Amniotic stem cell (primary cell): ENCODE measurements around the gene S1PR1.
"Not testable (repeated sequence)": the region's sequence is repeated elsewhere in the genome, so short reads cannot be mapped to it uniquely, and the experiment has no call there.

Experiments
- DNase-seq: peaks from one replicate; lab custom pipeline; 2025; lab: John Stamatoyannopoulos, UW

The S1PR1 gene

DNA sequence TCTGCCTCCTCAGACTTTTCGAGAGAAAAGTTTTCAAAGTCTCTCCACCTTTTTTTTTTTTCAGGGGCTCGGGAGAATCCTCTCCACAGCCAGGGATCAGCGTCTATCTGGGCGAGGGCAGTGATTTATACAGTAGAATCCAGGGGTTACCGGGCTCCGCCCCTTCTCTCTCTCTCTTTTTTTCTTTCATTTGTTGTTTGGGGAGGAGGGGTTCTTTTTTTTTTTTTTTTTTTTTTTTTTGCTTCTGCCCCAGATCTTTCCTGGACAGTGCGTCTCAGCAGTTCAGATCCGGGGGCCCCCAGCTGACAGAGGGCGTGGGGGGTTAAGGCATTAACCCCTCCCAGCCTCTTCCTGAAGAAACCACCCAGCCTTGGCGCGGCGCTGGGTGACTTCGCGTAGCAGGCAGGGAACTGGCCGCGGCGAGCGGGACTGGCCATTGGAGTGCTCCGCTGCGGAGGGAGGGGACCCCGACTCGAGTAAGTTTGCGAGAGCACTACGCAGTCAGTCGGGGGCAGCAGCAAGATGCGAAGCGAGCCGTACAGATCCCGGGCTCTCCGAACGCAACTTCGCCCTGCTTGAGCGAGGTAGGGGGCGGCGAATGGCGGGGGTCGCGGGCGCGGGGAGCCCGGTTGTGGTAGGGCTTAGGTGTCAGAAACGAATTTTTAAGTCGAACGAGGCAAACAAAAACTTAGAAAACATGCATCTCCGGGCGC, at the start of gene S1PR1:
Gene S1PR1, plus strand, starts transcription at position 504 of the 713 bp plus-strand sequence. CDS start 1,966 bp downstream, outside the sequence.
- DNase-seq = no peak

DNA sequence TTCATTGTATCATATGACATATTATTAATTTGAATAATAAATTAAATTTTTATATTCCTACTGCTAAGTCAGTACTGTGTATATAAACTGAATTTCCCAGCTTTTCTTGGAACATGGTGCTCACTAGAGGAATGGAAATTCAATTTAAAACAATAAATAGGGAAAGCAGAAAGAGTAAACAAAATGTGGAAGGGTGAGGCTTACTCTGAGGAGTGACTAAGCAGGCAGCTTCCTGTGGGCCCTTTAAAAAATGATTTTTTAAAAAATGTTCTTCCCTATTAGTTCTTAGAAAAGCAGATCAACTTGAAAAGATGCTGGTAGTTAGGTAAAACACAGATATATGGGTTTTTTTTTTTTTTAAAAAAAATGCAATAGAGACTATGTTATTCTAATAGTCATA, 49.5 kb upstream of the S1PR1 start:
- DNase-seq = no peak

DNA sequence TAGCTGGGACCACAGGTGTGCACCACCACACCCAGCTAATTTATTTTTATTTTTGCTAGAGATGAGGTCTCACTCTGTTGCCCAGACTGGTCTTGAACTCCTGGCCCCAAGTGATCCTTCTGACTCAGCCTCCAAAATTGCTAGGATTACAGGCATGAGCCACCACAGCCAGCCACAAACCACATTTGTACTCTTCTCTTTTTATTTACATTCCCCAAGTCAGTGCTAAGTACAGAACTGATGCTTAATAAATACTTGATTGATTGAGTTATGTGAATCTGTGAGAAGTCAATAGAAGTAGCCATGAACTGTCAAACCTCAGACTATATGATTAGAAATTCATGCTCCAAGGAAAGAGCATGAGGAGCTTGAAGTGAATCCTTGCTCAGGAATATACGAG, 48.5 kb upstream of the S1PR1 start:
- no peak for DNase-seq

DNA sequence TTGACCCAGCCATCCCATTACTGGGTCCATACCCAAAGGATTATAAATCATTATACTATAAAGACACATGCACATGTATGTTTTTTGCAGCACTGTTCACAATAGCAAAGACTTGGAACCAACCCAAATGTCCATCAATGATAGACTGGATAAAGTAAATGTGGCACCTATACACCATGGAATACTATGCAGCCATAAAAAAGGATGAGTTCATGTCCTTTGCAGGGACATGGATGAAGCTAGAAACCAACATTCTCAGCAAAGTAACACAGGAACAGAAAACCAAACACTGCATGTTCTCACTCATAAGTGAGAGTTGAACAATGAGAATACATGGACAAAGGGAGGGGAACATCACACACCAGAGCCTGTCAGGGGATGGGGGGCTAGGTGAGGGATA, 47.9 kb upstream of the S1PR1 start:
- not testable (repeated sequence) for DNase-seq

DNA sequence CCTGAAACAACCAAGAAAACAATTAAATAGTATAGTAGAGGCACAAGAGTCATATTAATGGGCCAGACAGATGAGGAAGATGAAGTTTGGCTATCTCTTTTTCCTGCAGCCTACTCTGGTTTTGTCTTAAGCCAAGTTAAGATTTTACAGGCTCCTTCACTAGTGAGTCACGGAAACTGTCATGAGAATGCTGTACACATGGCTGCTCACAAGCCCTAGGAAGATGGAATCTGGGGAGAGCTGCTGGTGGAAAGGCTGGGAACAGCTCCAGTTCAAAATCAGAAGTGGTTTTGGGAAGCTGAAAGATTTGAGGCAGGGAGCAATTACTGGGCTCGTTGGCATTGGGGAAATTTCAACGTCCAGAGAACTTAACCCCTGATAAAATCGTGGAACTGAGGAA, 46.4 kb upstream of the S1PR1 start:
- DNase-seq = no peak

DNA sequence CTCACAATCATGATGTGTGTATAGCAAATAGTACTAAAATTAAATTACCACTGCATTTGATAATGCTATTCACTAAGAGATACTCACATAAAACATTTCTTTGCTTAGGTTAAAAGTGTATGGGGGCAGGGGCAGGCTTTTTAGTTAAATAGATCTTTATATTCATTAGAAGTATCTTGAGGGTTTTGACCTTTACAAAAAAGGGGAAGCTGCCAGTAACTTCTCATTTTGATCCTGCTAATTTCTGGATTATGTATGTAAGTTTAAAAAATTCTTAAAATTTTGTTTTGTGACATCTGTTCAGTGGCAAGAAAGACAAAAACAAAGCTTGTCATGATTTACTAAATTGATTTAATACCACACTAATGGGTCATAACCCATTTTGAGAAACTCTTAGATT, 45.8 kb upstream of the S1PR1 start:
- DNase-seq = no peak

DNA sequence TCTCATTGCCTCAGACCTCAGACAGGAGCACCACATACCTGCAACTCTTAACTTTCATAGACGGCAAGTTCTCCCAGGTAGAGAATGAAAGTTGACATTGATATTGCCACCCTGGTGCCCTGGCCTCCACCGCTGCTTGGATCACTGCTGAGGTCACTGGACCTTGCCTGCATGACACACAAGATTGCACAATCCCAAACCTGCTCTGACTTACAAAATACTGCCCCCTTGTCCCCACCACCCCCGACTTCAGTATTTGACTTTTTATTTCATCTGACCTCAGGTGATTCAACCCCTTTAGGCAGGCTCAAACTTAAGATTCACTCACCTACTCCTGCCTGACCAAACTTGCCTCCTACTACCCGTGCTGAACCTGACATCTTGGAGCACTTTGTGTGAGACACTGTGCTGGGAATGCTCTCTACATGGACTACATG, 43.1 kb upstream of the S1PR1 start:
- DNase-seq = no peak

DNA sequence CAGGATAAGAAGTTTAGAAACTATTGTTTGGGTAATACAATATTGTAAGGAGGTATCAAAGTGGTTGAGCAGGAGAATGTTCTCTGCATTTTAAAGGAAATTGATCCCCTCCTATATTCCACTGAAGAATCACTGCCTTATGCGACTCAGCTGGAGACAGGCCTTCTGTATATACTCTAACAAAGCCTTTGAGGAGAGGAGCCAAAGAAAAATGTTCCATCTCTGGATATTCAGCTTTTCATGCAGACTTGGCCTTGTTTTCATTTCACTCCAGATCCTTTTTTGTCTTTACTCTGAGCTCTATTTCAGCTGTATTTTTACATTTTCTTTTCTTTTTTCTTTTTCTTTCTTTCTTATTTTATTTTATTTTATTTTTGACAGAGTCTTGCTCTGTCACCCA, 42.1 kb upstream of the S1PR1 start:
- DNase-seq = no peak

DNA sequence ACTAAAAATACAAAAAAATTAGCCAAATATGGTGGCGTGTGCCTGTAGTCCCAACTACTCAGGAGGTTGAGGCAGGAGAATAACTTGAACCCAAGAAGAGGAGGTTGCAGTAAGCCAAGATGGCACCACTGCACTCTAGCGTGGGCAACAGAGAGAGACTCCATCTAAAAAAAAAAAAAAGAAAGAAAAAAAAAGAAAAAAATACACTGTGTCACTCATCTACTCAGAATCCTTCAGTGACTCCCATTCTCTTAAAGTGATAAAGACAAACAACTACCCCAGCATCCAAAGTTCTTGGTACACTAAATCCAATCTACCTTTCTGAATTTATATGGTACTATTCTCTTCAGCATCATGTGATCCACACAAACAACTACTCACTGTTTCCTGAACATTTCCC, 40.2 kb upstream of the S1PR1 start:
- no peak for DNase-seq

DNA sequence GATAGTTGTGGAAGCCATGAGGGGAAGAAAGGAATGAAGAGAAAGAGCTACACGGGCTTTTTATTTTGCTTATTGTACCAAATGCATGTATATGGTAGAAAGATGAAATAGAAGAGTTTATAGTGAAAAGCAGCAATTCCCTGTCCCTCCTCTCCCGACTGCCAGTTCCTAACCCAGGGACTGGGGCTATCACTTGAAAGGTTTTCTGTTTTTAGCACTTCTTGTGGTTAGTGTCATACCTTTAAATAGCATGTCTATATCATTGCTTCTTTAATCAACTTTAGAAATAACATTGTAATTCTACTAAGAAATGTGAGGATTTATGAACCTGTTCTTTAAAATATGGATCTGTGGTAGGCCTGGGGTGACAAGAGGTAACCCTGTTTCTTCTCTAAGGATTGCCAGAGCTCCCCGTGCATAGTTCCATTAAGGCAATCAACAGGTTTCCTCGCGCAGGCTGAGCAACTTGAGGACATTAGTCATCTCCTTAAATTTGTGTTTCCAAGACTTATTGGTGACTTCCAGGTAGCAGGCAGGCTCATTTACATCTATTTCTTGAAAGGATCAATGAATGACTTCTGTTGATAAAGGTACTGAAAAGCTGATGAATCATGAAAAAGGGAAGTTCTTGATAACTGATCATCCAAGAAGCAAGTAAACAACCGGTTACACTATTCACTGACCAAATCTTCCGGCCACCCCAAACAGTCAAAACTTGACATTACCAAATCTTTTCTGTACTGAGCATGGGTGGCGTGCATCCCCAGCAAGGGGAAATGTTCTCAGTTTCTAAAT, 37.8 kb upstream of the S1PR1 start:
- DNase-seq = no peak

DNA sequence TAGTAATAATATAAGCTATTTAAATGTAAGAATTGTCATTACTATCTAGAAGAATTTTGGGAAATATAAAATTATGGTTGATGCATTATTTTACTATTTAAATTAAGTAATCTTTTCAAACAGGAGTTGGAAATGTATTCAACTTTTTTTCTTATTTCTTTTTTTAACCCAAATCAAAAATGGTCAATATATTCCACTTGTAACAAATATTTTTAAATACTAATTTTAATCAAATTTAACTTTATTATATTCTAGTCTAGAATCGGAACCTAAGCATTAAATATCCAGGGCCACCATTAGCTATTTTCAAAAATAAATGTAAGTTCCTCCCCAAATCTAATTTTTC, 37.2 kb upstream of the S1PR1 start:
- DNase-seq = no peak

DNA sequence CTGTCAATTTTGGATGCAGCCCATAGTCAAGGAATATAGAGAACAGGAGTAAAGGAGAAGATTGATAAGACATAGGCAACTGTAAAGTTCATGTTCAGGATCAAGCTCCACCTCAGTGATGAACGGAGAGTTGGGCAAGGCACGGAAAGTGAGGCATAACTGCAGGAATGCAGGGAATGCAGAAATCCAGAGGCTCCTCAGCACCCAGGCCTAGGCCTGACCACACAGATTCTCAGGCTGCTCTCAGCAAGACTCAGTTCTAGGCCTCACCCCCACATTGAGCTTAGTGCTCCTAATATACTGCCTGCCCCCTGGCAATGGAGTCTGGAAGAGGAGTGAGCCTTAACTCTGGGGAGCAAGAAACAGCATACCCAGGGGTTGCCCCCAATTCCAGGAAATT, 36.3 kb upstream of the S1PR1 start:
- DNase-seq = peak; percentile 44

DNA sequence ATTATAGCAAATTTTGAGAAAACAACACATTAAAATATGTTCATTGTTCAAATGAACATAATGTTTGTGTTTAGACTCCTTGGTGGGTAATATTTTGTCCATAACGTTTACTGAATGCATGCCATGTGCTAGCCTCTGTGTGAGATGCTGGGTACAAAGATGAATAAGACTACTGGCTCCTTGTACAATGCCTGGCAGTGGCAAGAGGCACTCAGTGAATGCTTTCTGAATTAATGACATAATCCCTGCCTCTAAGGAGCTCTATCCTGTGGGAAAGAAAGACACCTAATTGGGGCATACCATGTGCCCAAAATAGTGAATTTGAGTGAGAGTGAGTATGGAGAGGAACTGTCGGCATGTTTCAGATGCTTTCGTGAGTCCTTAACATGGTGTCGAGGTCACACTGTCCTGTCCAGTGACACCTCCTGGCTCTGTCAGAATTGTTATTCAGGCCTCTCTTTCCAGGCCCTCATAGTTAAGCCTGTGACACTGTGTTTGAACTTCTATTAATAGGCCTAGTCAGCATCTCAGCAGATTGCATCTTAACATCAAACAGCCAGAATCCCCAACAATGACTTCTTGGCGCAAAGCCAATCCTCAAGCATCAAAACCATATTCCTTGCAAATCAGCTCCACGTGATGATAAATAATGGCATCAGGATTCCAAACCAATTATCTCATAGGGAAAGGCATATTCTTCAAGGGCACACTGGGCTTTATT, 32.8 kb upstream of the S1PR1 start:
- no peak for DNase-seq

DNA sequence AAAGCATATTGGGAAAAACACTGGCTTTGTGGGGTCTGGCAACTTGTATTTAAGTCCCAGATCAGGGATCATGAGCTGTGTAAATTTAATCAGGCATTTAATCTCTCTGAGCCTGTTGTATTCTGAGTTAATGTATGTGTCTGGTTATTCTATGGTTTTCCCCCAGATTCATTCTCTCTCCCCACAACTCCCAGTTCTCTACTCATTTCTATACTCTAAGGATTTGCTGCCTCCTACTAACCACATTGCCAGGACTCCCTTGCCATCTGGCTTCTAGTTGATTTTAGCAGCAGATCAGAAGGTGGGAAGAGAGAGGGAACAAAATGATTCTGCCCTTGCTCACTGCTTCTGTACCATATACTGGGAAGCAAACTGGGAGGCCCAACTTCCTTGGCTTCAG, 31.4 kb upstream of the S1PR1 start:
- DNase-seq = no peak

DNA sequence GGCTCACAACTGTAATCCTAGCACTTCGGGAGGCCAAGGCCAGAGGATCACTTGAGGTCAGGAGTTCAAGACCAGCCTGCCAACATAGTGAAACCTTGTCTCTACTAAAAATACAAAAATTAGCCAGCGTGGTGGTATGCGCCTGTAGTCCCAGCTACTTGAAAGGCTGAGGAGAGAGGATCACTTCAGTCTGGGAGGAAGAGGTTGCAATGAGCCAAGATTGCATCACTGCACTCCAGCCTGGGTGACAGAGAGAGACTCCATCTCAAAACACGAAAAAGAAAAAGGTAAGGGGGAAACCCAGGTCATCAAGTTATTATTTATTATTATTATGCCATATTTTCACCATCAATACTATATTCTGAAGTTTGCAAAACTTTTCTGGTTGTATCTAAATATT, 30.7 kb upstream of the S1PR1 start:
- DNase-seq = not testable (repeated sequence)

DNA sequence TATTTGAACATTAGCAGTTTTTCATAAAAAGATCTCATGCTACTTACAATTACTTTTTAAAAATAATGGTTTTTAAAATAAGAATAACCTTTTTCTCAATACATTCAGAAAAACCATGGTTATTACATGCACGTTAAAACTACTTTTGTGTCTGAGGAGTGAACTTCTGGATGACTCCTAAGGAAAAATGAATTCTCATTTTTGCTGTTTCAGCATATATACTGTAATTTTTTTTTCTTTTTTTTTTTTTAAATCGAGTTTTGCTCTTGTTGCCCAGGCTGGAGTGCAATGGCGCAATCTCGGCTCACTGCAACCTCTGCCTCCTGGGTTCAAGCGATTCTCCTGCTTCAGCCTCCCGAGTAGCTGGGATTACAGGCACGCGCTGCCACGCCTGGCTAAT, 29.5 kb upstream of the S1PR1 start:
- not testable (repeated sequence) for DNase-seq

DNA sequence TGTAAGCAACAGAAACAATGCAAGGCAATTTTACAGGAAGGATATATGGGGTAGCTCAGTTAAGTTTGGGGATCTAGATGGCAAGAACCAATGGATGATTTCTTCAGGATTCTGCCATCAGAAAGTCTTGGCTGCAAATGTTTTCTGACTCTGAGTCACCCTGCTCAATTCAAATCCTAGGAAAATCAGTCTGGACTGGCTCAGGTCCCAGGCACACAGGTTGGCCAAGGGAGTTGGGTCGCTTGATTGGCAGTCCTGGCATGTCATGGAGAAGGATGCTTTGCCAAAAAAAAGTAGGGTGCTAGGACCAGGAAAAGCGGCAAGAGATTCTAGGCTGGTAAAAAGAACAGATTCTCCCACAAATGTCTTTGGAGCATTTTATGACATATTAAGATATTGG, 28.9 kb upstream of the S1PR1 start:
- DNase-seq = no peak

DNA sequence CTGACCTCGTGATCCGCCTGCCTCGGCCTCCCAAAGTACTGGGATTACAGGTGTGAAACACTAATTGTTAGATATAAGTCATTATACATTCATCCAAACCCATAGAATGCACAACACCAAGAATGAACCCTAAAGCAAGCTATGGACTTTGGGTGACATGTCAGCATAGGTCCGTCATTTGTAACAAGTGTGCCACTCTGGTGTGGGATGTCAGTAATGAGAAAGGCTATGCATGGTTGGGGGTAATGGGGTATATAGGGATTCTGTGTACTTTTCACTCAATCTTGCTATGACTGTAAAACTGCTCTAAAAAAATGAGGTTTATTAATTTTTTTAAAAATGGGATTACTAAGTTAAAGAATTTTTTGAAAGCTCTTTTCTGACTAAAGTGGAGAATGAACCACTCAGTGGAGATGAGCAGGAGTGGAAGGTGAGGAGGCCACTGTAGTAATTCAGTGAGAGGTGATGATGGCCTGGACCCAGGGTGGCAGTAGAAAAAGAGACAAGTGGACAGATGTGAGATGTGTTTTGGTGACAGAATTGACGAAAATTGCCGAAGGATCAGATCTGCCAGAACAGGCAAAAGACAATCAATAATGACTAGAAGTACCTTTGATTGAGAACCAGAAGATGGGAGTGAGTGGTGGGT, 21.3 kb upstream of the S1PR1 start:
- no peak for DNase-seq

DNA sequence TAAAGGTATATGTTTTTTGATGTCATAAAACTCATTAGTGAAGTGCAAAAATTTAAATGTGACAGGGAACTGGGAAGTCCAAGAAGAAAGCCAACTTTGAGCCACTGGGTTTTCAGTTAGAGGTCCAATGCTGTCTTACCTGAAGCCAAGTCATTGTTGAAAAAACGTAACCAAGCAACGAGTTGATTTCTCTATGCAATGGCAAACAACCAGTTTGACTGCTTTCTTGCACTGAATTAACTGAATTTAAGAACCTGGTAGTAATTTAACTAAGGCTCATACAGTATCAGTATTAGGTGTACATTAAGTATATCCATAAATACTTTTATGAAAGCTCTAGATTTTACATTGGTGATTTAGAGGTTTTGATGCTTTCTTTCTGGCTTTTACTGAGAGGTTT, 20.2 kb upstream of the S1PR1 start:
- no peak for DNase-seq

DNA sequence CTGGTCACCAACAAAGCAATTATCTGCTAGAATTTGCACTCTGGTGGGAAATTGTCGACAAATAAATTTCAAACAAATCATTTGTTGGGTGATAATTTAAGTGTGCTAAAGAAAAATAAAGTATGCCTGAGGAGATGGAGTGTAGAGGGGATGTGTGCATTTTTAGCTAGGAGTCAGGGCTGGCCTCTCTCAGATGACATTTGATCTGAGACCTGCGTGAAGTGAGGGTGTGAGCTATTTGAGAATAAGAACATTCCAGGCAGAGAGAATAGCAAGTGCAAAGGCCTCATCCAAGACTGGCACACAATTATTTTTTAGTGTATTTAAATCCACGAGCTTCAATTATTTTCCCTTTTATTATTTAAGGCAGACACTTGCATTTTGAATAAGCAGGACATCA, 19.7 kb upstream of the S1PR1 start:
- no peak for DNase-seq

DNA sequence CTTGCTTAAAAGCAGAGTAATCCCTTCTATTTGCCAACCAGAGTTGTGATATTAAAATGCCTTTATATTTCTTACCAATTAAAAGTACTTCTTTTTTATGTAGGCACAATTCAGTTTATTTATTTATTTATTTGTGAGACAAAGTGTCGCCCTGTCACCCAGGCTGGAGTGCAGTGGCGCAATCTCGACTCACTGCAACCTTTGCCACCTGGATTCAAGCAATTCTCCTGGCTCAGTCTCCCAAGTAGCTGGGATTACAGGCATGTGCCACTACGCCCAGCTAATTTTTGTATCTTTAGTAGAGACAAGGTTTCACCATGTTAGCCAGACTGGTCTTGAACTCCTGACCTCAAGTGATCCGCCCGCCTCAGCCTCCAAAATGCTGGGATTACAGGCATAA, 17.9 kb upstream of the S1PR1 start:
- not testable (repeated sequence) for DNase-seq
